Thyroid gland (tissue), 4 donors: Measurements from ENCODE around the gene MIF4GD. TPM values are rescaled to one million over a fixed set of nuclear protein-coding genes. Genes with fewer than 3 reads are reported as not detected.

Experiments
- DNase-seq, 2 donors: peaks; one replicate each; pipeline ENCODE4 v3.0.0-alpha.2; 2019
- H3K27ac ChIP-seq, 3 donors: fragments of 200-600 bp; sonication (generic); 1 replicate in 2 of 3; 2 replicates in 1 of 3; pipeline ENCODE4 v1.5.1; 2016 to 2019; ENCODE audit warnings: mild to moderate bottlenecking in 1 of 3, moderate library complexity in 1 of 3
- H3K27me3 ChIP-seq: fragments of 200-600 bp; sonication (generic); one replicate; pipeline ENCODE4 v1.5.1; 2019
- H3K36me3 ChIP-seq, 2 donors: fragments of 200-600 bp; sonication (generic); one replicate each; pipeline ENCODE4 v1.5.1; 2016 to 2019
- H3K4me1 ChIP-seq, 2 donors: fragments of 200-600 bp; sonication (generic); one replicate each; pipeline ENCODE4 v1.5.1; 2017 to 2019
- H3K4me3 ChIP-seq, 3 donors: fragments of 200-600 bp; sonication (generic); replicated peaks in 1 of 3; 1 replicate in 2 of 3; 2 replicates in 1 of 3; pipeline ENCODE4 v1.5.1; 2016; ENCODE audit warnings: mild to moderate bottlenecking in 1 of 3
- H3K9me3 ChIP-seq: fragments of 200-600 bp; sonication (generic); one replicate; pipeline ENCODE4 v1.5.1; 2017
- CTCF ChIP-seq, 6 experiments: fragments of 200-600 bp in 3 of 6; fragments of 450-650 bp in 3 of 6; sonication (generic) in 3 of 6; IDR thresholded peaks; one replicate each; pipeline ENCODE4 v1.5.1; 2016 to 2019; ENCODE audit warnings: antibody characterized with exemption in 6 of 6, mild to moderate bottlenecking in 2 of 6, inconsistent platforms in 1 of 6, moderate library complexity in 1 of 6
- POLR2A ChIP-seq, 2 donors: fragments of 450-650 bp; IDR thresholded peaks; one replicate each; pipeline ENCODE4 v1.6.1; 2017; ENCODE audit warnings: antibody characterized with exemption in 2 of 2, mild to moderate bottlenecking in 2 of 2, moderate library complexity in 1 of 2
- WGBS, 2 donors: methylation state at CpG; one replicate each; pipeline ENCODE4 v1.1.5; 2017; 5-methylcytosine and 5-hydroxymethylcytosine counted together
- intact Hi-C: fragments of 100-400 bp; cut with DNase I; formaldehyde crosslinking; loops from one replicate; pipeline ENCODE4 v1.15.1; 2023
- total RNA-seq, 4 donors: library from RNA; depleted of rRNA; stranded (reverse); fragments of >200 nt; gene quantifications; one replicate each; pipeline ENCODE4 v1.2.3, GENCODE V29; 2016

Gene MIF4GD
- total RNA-seq, 4 donors from 2014 or later, result 17.7 to 31.1 (median 23.0) TPM

GRCh38 chr17:75237100-75238014, 33.7 kb downstream of the MIF4GD start:
- DNase-seq, result no peak
- no peaks in the 10 kb centered on the region for H3K4me1 ChIP-seq
- intact Hi-C loops, result no loop called here
- no peak for TF ChIP-seq POLR2A (IDR thresholded peaks at IDR 0.05)
- no peak for TF ChIP-seq CTCF (IDR thresholded peaks at IDR 0.05)
- peaks cover 81% of the 10 kb centered on the region in 2 donors for H3K36me3 ChIP-seq
- H3K27ac ChIP-seq, result no peak overlapping the region
- no peaks in the 10 kb centered on the region for H3K27me3 ChIP-seq
- H3K4me3 ChIP-seq, result no peak overlapping the region
- 61 to 85% methylated on average over 6 to 8 of the region's 12 CpGs for WGBS, 2 donors
- no peaks in the 10 kb centered on the region for H3K9me3 ChIP-seq

GRCh38 chr17:75232786-75233185, 38.2 kb downstream of the MIF4GD start:
- Histone ChIP-seq H3K9me3 (no peaks in the 10 kb centered on the region), H3K27ac (no peak overlapping the region), H3K27me3 (no peaks in the 10 kb centered on the region), H3K4me3 (no peak overlapping the region), H3K36me3 (peaks cover 63 to 64% of the 10 kb centered on the region in 2 donors), H3K4me1 (no peaks in the 10 kb centered on the region)
- 96 to 97% methylated on average over 13 of the region's 13 CpGs for WGBS, 2 donors
- intact Hi-C loops, result no loop called here
- TF ChIP-seq CTCF (IDR thresholded peaks at IDR 0.05), result no peak
- TF ChIP-seq POLR2A (IDR thresholded peaks at IDR 0.05), result no peak
- DNase-seq, result no peak

- 91 to 99% methylated on average over 11 to 13 of the region's 18 CpGs for WGBS, 2 donors
- no peak for TF ChIP-seq CTCF (IDR thresholded peaks at IDR 0.05)
- TF ChIP-seq POLR2A (IDR thresholded peaks at IDR 0.05), result no peak
- Histone ChIP-seq H3K4me1 (no peaks in the 10 kb centered on the region), H3K4me3 (no peak overlapping the region), H3K27me3 (no peaks in the 10 kb centered on the region), H3K9me3 (no peaks in the 10 kb centered on the region), H3K36me3 (peaks cover 54 to 55% of the 10 kb centered on the region in 2 donors), H3K27ac (no peak overlapping the region)
- DNase-seq, result no peak
- intact Hi-C loops, result no loop called here
Observed at GRCh38 chr17:75231741-75232464, 39.1 kb downstream of the MIF4GD start.

GRCh38 chr17:75231071-75231470, 40.0 kb downstream of the MIF4GD start:
- 93 to 98% methylated on average over 7 to 8 of the region's 8 CpGs for WGBS, 2 donors
- TF ChIP-seq POLR2A (IDR thresholded peaks at IDR 0.05) (no peak), CTCF (IDR thresholded peaks at IDR 0.05) (no peak)

GRCh38 chr17:75228847-75229246, 42.2 kb downstream of the MIF4GD start:
- intact Hi-C loops, result no loop called here
- peaks cover 51 to 55% of the 10 kb centered on the region in 2 donors for H3K36me3 ChIP-seq
- no peaks in the 10 kb centered on the region for H3K4me1 ChIP-seq
- no peaks in the 10 kb centered on the region for H3K27me3 ChIP-seq
- WGBS, 2 donors, result 84 to 90% methylated on average over 4 of the region's 4 CpGs
- no peaks in the 10 kb centered on the region for H3K9me3 ChIP-seq
- H3K4me3 ChIP-seq, result no peak overlapping the region
- no peak overlapping the region for H3K27ac ChIP-seq
- DNase-seq, result no peak
- no peak for TF ChIP-seq CTCF (IDR thresholded peaks at IDR 0.05)
- TF ChIP-seq POLR2A (IDR thresholded peaks at IDR 0.05), result no peak

More at GRCh38 chr17:75231071-75231470, 40.0 kb downstream of the MIF4GD start:
- Histone ChIP-seq H3K27ac (no peak overlapping the region), H3K9me3 (no peaks in the 10 kb centered on the region), H3K27me3 (no peaks in the 10 kb centered on the region), H3K36me3 (peaks cover 56 to 57% of the 10 kb centered on the region in 2 donors), H3K4me1 (no peaks in the 10 kb centered on the region), H3K4me3 (no peak overlapping the region)
- intact Hi-C loops, result no loop called here
- DNase-seq, result no peak
